Endodermal cell (in vitro differentiated cells): ENCODE measurements around the gene CLIC4. TPM values are rescaled to one million over a fixed set of nuclear protein-coding genes. Genes with fewer than 3 reads are reported as not detected.

Experiments used
- DNase-seq: peaks from one replicate; pipeline ENCODE4 v3.0.0-alpha.2; 2017
- H3K27ac ChIP-seq: 2 replicates; pipeline ENCODE4 v1.5.1; 2013; ENCODE audit warnings: mild to moderate bottlenecking, low read depth, low read length, moderate library complexity
- H3K27me3 ChIP-seq: 2 replicates; pipeline ENCODE4 v1.6.1; 2013; ENCODE audit warnings: mild to moderate bottlenecking, low read length, moderate library complexity; ENCODE audit not compliant: insufficient read depth, control insufficient read depth, poor library complexity, severe bottlenecking
- H3K36me3 ChIP-seq: 2 replicates; pipeline ENCODE4 v1.7.0; 2013; ENCODE audit warnings: mild to moderate bottlenecking, low read length, moderate library complexity; ENCODE audit not compliant: control insufficient read depth, insufficient read depth
- H3K4me1 ChIP-seq: one replicate; pipeline ENCODE4 v1.7.0; 2013; ENCODE audit warnings: low read length; ENCODE audit not compliant: control insufficient read depth, insufficient read depth
- H3K4me3 ChIP-seq: 2 replicates; pipeline ENCODE4 v1.5.1; 2013; ENCODE audit warnings: mild to moderate bottlenecking, low read length, moderate library complexity
- H3K9ac ChIP-seq: 2 replicates; pipeline ENCODE4 v1.6.1; 2013; ENCODE audit warnings: mild to moderate bottlenecking, low read length, moderate library complexity; ENCODE audit not compliant: poor library complexity, severe bottlenecking; ENCODE audit errors: extremely low read depth
- H3K9me3 ChIP-seq: 2 replicates; pipeline ENCODE4 v1.6.1; 2013; ENCODE audit warnings: mild to moderate bottlenecking, low read length, moderate library complexity; ENCODE audit not compliant: control insufficient read depth
- H3K27ac Mint-ChIP-seq: 2 replicates; pipeline ENCODE4 v1.8.0; 2020; ENCODE audit warnings: mixed read lengths
- H3K27me3 Mint-ChIP-seq: 2 replicates; pipeline ENCODE4 v1.8.0; 2021; ENCODE audit warnings: mild to moderate bottlenecking, mixed read lengths; ENCODE audit not compliant: insufficient read depth
- H3K36me3 Mint-ChIP-seq: 2 replicates; pipeline ENCODE4 v1.8.0; 2020; ENCODE audit warnings: low read depth, mixed read lengths
- H3K4me1 Mint-ChIP-seq: 2 replicates; pipeline ENCODE4 v1.8.0; 2020; ENCODE audit warnings: mixed read lengths
- H3K4me3 Mint-ChIP-seq: 2 replicates; pipeline ENCODE4 v1.8.0; 2020; ENCODE audit warnings: mild to moderate bottlenecking, moderate library complexity, mixed read lengths
- H3K9me3 Mint-ChIP-seq: 2 replicates; pipeline ENCODE4 v1.8.0; 2020; ENCODE audit warnings: mild to moderate bottlenecking, mixed read lengths
- CTCF ChIP-seq: fragments of 200-600 bp; sonication (generic); conservative IDR thresholded peaks from 2 replicates; pipeline ENCODE4 v1.5.0; 2021; ENCODE audit warnings: antibody characterized with exemption, mild to moderate bottlenecking
- WGBS, 2 experiments: methylation state at CpG; one replicate each; pipeline versions ENCODE4 v1.1.5 to v1.1.7; 2013; ENCODE audit warnings: missing lambda C conversion rate in 2 of 2, mixed read lengths in 1 of 2; ENCODE audit not compliant: insufficient coverage in 1 of 2, insufficient read length in 1 of 2; 5-methylcytosine and 5-hydroxymethylcytosine counted together
- total RNA-seq, 2 donors: library from RNA; stranded (reverse); fragmentation: NEBNext Ultra II Directional in 1 of 2; extraction: Animal tissue kit (Norgen Biotek cat#: 25700) in 1 of 2; gene quantifications; 2 replicates in 1 of 2; 3 replicates in 1 of 2; pipeline ENCODE4 v1.2.1, GENCODE V29; 2021

Gene CLIC4
- total RNA-seq, 2 donors from 2014 or later, result 119 to 146 TPM

- Mint-ChIP-seq H3K9me3 (no peaks in the 10 kb centered on the region), H3K4me1 (peaks cover 15% of the 10 kb centered on the region), H3K27ac (no peak overlapping the region), H3K4me3 (no peak overlapping the region), H3K27me3 (no peaks in the 10 kb centered on the region), H3K36me3 (no peaks in the 10 kb centered on the region)
- Histone ChIP-seq H3K27me3 (no peaks in the 10 kb centered on the region), H3K36me3 (no peaks in the 10 kb centered on the region), H3K4me3 (no peak overlapping the region), H3K9me3 (no peaks in the 10 kb centered on the region), H3K4me1 (no peaks in the 10 kb centered on the region), H3K27ac (no peak overlapping the region), H3K9ac (no peak overlapping the region)
- DNase-seq, result no peak
- WGBS, 2 experiments, result 86 to 87% methylated on average over 14 to 17 of the region's 17 CpGs
- TF ChIP-seq CTCF, result no peak
Observed at GRCh38 chr1:24866211-24867083, 121.2 kb downstream of the CLIC4 start.

GRCh38 chr1:24867084-24867870, 122.0 kb downstream of the CLIC4 start:
- Histone ChIP-seq H3K27ac (no peak overlapping the region), H3K27me3 (no peaks in the 10 kb centered on the region), H3K36me3 (no peaks in the 10 kb centered on the region), H3K9ac (no peak overlapping the region), H3K9me3 (no peaks in the 10 kb centered on the region), H3K4me3 (no peak overlapping the region), H3K4me1 (no peaks in the 10 kb centered on the region)
- Mint-ChIP-seq H3K36me3 (no peaks in the 10 kb centered on the region), H3K4me1 (peaks cover 12% of the 10 kb centered on the region), H3K27me3 (no peaks in the 10 kb centered on the region), H3K4me3 (no peak overlapping the region), H3K27ac (no peak overlapping the region), H3K9me3 (no peaks in the 10 kb centered on the region)
- TF ChIP-seq CTCF, result no peak
- WGBS, 2 experiments, result 89 to 90% methylated on average over 14 to 18 of the region's 18 CpGs
- DNase-seq, result no peak

GRCh38 chr1:24868016-24868875, 123.0 kb downstream of the CLIC4 start:
- Mint-ChIP-seq H3K27ac (peak overlapping the region; percentile 10), H3K4me3 (no peak overlapping the region), H3K36me3 (no peaks in the 10 kb centered on the region), H3K27me3 (no peaks in the 10 kb centered on the region), H3K9me3 (no peaks in the 10 kb centered on the region), H3K4me1 (peaks cover 7% of the 10 kb centered on the region)
- no peak overlapping the region for H3K9ac ChIP-seq
- H3K27ac ChIP-seq, result no peak overlapping the region
- H3K4me1 ChIP-seq, result no peaks in the 10 kb centered on the region
- no peaks in the 10 kb centered on the region for H3K36me3 ChIP-seq
- no peak overlapping the region for H3K4me3 ChIP-seq
- no peak for TF ChIP-seq CTCF
- no peaks in the 10 kb centered on the region for H3K27me3 ChIP-seq
- H3K9me3 ChIP-seq, result no peaks in the 10 kb centered on the region
- whole genome bisulfite sequencing, 2 experiments, result 89 to 95% methylated on average over 14 to 22 of the region's 22 CpGs
- DNase-seq, result peak; percentile 35
